Stimulated activated CD4-positive, alpha-beta T cell treated with anti-CD3 and anti-CD28 coated beads, Interleukin-12 subunit alpha, Interleukin-12 subunit beta, amount 100 ng/mL, for 24 hours (primary cell): ENCODE results near the gene AVL9.

Experiments
- DNase-seq, 2 experiments: peaks; one replicate each; pipeline ENCODE4 v3.0.0-alpha.2; 2020; ENCODE audit warnings: low read depth in 2 of 2

Gene AVL9

DNA sequence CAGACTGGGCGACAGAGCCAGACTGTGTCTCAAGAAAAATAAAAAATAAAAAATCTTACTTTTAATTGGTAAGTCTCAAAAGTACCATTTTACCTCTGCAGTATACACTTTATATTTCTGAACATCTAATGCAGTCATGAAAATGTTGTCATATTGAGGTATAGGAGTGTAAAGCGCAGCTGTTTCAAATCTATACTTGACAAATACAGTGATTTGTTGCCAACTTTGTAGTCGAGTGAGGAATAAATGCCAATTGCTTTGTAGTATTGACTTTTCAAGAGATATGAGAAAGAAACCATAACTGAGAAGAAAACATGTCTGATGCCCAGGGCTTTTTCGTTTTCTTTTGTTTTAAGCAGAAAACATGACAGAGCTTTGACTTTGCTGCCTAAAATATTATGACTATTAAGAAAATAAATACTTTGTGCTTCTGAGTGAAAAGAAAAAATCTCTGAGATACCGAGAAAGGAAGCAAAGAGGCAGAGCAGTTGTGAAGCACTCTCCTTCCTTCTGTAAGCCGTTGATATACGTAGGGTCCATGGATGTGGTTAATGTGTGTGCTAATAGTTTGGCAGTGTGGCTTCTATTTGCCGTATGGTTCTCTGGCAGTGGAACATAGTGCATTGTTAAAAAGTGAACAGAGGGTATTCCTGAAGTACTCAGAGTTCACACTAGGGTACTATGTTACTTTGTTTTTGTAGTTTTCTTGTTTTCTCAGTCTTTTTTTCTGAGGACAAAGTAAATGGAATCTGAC is 38.2 kb downstream of the AVL9 start:
- DNase-seq = no peak

DNA sequence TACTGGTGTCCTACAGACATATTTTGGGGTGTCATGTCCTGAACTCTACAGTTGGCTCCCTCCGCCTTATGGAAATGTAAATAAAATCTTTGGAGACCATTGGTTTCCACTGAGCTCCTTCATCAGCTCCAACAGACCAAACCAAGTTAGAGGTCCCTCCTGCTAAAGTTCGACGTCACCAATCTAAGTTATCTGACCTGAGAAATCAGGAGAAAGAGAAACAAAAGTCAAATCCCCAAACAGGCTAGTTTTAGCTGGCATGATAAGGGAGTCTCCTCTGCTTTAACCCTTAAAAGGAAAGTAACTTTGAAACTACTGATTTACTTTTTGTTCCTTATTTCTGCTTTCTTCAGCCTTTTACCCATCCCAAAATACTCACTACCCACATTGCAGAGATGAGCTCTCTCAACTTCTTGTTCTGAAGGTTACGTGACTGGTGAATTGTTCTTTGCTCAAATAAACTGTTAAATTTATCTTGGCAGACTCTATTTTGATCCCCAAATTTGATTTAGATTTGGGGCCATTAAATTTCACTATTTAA is 39.9 kb downstream of the AVL9 start:
- no peak for DNase-seq

DNA sequence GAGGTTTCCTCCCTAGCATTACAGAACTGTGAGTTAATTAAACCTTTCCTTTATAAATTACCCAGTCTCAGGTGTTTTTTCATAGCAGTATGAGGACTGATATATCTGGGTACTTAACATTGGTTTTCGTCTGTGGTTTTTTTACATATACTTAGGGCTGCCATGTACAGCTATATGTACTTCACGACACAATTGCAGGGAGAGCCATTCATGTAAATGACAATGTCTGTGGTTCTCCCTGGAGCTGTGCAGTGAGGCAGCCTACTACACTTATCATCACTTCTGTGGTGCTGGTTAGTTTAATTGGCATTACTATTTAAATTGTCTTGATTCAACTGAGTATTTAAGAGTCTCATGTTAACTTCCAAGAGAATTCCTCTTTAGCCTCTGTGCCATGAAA is 40.7 kb downstream of the AVL9 start:
- no peak for DNase-seq

DNA sequence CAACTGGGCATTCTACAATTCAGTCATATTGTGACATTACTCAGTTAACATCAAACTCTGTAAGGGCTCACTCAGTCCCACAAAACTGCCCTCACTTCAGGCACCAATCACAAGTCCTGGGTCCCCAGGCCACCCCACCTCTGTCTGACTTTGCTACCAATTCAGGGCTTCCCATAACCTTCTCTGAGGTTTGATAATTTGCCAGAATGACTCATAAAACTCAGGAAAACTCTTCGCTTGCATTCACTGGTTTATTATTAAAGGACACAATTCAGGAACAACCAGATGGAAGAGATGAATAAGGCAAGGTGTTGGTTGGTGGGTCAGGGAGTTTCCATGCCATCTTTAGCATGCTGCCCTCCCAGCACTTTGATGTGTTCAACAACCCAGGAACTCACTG is 41.3 kb downstream of the AVL9 start:
- no peak for DNase-seq

DNA sequence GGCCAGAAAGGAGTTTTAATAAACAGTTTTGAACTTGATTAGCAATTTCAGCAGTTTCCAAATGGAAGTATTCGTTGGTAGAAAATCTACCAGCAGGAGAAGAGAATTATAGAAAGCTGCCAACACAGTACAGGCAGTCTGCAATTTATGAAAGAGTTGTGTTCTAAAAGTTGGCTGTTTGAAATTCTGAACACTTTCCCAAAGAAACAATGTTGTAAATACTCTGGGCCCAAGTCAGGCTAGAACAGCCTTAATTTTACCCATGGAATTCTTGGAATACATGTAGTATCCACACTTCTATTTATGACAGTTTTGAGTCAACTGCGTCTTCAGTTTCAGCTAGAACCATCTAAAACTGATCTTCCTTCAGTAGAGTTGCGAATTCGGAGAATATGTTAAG is 42.5 kb downstream of the AVL9 start:
- no peak for DNase-seq

DNA sequence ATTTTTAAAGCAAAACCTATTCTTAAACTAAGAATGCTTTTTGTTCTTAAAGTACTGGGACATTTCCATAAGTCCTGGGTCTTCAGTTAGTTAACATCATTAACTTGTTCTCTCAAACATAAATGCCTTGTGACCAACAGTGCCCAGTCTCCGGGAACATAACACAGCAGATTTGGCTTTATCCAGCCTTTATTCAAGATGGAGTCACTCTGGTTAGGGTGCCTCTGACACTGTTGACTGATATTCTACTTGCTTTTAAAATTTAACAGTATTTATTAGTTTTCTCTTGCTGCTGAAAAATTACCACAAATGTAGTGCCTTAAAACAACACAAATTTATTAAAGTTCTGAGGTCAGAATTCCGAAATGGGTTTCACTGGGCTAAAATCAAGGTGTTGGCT is 44.1 kb downstream of the AVL9 start:
- DNase-seq = no peak

DNA sequence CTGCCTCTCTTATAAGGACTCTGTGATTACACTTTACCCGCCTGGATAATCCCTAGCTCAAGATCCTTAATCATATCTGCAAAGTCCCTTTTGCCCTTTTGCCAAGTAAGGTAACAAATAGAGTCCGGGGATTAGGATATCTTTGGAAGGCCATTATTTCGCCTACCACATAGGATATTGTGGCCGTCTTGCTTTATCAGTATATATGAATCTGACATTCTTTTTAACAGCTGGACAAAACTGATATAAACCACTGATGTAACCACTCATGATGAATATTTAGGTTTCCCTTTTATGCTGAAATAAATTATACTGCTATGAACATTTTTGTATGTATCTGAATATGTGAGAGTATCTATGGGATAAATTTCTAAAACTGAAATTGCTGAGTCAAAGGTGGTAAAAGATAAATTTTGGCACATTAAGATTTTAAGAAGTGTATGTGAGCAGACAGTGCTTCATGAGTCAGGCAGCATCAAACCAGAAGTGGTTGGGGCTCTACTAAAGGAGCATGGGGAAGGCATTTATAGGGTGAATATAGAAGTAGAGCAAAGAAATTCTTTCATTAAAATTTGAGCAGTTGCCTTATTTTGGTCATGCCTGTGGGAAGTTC is 44.7 kb downstream of the AVL9 start:
- DNase-seq = no peak

DNA sequence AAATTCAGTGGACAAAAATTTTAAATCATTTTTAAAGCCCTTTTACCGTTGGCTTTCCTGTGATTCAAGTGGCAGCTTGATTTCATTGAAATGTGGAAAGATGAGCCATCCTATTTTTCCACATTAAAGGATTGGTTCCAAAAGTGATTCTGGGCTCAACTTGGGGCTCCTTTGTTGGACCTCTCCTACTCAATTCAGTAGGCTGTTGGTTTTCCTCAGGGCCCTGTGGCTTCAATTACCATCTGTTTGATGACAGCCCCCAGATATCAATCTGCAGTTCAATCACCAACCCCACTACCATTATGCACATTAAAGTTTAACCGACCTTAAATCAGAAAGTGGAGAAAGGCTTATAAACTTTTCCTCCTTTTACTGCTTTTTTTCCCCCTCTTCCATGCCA is 47.3 kb downstream of the AVL9 start:
- DNase-seq = no peak

DNA sequence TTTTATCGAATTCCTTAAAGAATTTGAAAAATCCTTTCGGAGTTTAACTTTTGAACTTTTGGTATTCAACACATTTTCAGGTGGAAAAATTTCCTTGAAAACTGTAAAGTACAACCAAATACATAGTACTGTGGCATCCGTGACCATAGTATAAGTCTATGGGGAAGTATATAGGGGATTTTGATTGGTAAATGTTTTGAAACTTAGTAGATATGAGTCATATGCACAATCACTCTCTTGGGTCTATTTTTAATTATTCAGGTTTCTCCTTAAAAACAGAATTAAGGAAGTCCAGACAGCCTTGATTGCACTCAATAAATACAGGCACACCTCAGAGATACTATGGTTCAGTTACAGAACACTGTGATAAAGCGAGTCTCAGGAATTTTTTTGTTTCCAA is 64.2 kb downstream of the AVL9 start:
- DNase-seq = no peak

DNA sequence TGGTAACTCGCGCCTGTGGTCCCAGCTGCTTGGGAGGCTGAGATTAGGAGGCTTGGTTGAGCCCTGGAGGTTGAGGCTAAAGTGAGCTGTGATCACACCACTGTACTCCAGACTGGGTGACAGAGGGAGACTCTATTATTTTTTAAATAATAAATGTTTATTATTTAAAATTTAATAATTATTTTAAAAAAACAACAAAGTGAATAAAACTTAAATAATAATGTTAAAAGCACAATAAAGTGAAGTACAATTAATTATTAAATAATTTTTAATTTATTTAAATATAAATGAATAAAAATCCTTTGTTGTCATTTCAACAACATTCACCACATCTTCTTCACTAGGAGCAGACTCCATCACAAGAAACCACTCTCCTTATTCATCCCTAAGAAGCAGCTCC is 64.8 kb downstream of the AVL9 start:
- no peak for DNase-seq

DNA sequence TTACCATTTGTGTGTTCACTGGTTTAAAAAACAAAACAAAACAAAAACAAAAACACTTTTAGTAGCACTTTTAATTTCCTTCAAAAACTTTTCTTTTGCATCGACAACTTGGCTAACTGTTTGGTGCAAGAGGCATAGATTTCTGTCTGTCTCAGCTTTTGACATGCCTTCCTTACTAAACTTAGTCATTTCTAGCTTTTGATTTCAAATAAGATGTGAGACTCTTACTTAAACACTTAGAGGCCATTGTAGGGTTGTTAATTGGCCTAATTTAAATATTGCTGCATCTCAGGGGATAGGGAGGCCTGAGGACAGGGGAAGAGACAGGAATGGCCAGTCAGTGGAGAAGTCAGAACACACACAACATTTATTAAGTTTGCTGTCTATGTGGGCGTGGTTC is 66.3 kb downstream of the AVL9 start:
- no peak for DNase-seq

DNA sequence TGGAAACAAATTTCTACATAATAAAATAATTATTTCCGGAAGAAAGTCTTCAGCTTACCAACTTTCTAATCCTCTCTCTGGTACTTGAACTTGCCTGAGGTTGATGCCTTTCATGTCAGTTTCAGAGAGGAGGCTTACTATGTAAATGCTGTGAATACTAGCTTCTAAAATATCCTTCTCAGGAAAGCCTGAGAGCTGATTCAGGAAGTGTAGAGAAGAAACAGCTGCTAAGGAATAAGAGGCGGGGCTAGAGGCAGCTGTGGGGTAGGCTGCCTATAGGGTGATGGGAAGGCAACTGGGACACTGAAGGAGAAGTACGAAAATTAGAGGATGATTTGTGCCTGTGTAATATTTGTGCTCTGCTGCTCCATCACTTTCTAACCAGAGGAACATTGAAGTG is 69.3 kb downstream of the AVL9 start:
- DNase-seq = no peak

DNA sequence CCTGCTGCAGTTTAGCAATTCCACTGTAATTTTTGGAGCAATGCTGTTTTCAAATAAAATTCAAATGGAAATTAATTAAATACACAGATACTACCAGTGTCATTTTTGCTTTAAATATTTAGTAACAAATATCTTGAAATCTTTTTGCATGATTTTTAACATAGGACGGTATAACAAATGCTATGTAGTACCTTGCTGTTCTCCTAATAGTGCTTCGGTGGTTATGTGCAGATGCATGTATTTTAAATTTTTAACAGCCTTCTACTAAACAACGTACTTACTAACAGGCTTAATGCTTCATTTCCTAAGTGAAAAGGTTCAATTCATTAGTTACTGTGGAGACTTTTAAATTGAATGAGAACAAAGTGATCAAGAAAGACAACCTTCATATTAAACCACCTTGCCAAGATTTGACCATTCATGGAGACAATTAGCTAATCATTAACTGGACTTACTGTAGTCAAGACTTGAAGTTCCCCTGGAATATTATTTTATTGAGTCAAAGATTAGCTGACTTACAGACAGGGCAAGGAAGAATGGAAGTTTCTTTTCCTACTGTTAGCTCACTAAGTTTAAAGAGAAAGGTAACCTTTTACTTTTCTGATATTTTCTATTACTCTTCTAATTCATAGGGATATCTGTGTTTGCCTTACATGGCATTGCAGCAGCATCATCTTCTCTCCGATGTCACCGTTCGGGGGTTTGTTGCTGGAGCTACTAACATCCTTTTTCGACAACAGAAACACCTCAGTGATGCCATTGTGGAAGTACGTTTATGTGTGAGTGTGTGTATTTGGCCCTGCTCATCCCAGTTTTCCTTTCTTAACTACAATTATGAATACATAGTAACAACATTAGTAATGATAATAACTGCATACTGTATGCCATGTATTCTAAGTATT is 74.3 kb downstream of the AVL9 start:
- DNase-seq = no peak

DNA sequence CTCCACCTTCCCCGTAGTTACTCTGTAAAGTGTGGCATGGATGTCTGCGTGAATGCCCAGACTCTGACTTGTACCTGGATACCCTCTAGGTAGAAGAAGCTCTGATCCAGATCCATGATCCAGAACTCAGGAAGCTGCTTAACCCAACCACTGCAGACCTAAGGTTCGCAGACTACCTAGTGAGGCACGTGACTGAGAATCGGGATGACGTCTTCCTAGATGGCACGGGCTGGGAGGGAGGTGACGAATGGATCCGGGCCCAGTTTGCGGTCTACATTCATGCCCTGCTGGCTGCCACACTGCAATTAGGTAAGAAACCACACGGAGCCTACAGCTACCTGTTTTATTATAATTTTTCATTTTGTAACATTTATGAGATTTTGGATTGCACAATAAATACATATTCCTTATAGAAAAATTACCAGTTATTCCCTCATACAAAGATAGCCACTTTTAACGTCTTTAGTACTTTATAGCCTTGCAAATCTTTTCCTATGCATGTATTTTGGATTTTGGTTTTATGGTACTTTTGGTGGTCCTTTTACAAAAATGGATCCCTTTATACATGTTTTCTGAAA is 77.9 kb downstream of the AVL9 start:
- DNase-seq = no peak

DNA sequence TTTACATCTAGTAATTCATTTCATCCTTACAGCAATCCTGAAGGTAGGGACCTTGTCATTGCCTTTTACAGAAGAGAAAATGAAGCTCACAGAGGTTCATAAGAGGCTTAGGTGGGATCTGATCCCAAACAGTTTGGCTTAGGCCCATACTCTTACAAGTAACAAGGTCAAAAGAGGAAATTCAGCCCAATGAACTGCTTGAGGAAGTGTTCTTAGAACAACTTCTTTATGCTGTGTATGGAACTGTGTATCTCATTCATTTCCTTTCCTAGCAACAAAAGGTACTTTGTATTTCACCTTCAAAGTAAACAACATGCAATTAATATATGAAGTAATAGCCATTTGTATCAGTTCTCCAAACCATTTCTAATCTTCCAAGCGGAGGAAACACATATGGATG is 79.3 kb downstream of the AVL9 start:
- no peak for DNase-seq

DNA sequence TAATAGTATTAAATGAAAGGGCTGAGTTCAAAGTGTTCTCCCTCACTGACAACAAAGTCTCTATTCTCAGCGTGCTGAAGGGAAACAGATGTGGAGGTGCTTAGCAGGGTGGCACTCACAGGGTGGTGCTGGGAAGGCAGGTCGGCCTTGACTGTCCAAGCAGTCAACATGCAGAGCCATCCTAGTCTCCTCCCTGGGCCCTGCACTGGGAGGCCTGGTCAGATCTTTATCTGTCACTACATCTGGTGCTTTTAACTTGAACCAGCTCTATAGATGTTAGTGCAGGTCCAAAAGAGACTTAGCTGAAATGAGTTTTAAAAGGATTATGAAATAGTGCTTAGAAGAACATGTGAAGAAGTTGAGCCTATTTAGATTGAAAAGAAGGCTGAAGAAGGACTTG is 82.1 kb downstream of the AVL9 start:
- no peak for DNase-seq

DNA sequence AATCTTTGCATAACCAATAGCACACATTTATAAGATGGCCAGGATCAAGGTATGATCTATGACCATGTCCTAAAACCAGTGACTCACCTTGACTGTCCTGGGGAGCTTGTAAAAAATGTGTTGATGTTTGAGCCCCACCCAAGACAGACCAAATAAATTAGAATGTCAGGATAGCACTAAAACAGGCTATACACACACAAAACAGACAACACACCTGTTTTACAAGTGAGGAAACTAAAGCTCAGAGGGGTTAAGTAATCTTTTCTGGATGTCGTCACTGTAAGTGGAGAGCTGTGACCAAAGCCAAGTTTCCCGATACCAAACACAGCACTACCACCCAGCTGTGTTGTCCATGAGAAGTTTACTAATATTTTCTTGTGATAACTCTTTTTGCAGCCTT is 84.5 kb downstream of the AVL9 start:
- DNase-seq = no peak

DNA sequence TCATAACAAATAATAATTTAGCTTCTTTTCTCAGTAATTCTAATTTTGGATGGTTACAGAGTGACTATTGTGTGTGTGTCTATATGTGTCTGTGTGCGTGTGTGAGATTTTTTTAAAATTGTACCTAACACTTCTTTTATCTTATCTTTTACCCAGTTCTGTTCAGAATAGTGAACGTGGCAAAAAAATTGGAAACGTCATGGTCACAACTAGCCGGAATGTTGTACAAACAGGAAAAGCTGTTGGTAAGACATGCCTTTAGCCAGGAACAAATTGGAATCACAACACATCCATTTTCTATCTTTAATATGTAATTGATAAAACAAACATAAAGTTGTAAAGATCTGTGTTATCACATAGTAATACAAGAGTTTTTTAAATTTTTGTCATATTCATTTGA is 85.4 kb downstream of the AVL9 start:
- no peak for DNase-seq

DNA sequence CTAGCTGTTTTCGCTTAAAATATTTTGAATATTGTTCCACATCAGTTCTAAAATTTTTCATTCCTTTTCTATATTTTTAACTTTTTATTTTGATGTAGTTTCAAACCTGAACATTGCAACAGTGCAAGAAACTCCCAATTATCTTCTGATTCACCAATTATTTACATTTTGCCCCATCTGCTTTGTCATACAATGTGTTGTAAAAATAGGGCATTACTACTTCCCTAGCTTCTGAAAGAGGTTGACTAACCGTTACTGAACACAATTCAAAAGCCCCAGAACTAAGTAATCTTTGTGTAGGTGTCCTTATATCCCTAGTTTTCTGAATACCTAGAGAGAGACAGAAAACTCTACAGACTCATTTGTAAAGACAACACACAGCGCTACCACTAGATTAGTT is 86.7 kb downstream of the AVL9 start:
- DNase-seq = no peak

DNA sequence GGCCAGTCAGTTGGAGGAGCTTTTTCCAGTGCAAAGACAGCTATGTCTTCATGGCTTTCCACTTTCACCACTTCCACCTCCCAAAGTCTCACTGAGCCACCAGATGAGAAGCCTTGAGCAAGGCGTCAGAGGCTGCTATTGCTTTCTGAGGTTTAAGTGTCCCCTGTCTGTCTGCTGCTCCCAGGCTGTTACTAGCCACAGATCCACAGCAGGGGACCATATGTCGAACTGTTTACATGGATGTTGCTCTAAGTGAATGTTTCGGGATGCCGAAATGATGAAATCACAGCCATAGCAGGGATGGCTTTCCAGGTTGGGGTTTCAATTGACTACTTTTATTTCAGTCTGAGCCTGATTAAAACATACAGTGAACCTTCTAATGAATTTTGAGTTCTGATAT is 88.5 kb downstream of the AVL9 start:
- DNase-seq = no peak

DNA sequence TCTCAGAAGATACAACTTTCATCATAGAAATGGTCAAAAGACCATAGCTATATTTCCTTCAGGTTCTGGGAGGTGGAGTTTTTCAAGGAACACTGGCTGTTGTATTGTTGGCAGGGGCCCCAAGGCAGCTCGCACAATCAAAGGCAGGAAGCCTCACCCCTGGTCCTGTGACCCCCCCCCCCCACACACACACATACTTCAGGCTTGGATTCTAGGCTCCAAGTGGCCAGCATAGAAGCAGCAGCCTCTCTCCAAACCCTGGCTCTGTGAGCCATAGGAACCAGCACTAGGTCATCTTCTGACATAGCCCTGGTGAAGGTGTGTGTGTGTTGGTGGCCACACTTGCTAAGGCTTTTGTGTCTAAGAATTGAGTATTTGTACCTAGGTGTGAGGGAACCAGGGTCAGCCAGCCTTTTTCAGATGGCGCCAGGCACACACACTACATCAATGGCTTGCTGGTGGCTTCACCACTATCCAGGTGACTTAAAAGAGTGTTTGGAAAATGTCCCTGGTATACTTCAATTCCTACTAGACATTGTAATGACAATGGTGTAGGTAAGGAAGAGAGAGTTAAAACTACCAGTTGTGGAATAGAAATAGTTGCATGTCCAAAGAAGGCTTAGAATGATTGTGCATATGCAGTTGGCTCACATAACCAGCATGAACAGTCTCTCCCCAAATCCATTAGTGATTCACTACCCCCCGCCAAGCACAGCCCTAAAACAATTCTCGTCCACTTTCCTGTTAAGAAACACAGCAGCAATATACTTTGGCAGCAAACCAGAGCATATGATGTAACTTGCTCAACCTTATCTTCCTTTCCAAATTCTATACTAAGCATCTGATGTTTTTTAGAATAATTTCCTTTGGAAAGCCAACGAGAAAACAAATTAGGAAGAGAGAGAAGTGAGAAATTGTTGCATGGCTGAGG is 91.3 kb downstream of the AVL9 start:
- no peak for DNase-seq
